Breast epithelium (tissue), 3 donors: Measurements from ENCODE around the gene FGGY.

Experiments used
- CTCF ChIP-seq, 3 donors: fragments of 450-650 bp; IDR thresholded peaks; one replicate each; pipeline ENCODE4 v1.5.1; 2016 to 2017; ENCODE audit warnings: antibody characterized with exemption in 3 of 3, mild to moderate bottlenecking in 3 of 3, moderate library complexity in 3 of 3
- POLR2A ChIP-seq: fragments of 450-650 bp; IDR thresholded peaks from one replicate; pipeline ENCODE4 v1.6.1; 2016; ENCODE audit warnings: antibody characterized with exemption, mild to moderate bottlenecking, moderate library complexity
- POLR2AphosphoS5 ChIP-seq, 3 donors: sonication (generic); formaldehyde crosslinking; IDR thresholded peaks; one replicate each; pipeline ENCODE4 v1.6.1; 2017; ENCODE audit warnings: antibody characterized with exemption in 3 of 3

- TF ChIP-seq CTCF (IDR thresholded peaks at IDR 0.05) = no peak
- no peak for TF ChIP-seq POLR2AphosphoS5 (IDR thresholded peaks at IDR 0.05)
- TF ChIP-seq POLR2A = no peak
Observed at GRCh38 chr1:59474496-59474895, 177.6 kb downstream of the FGGY start.
